GM21360 (cell line): ENCODE data around the gene LBX2.

Experiments
- ATAC-seq: cut with Tn5 transposase; IDR thresholded peaks from one replicate; pipeline ENCODE4 v1.9.1; 2021; ENCODE audit warnings: mild to moderate bottlenecking, moderate library complexity; ENCODE audit not compliant: unreplicated experiment

The LBX2 gene

GRCh38 chr2:74526649-74527230 is 27.3 kb upstream of the LBX2 start:
- no peak for ATAC-seq

- ATAC-seq: no peak
Observed at GRCh38 chr2:74525717-74526648, 26.6 kb upstream of the LBX2 start, which contains the start of gene DQX1. Gene DQX1, minus strand, starts transcription at chr2:74526231. Its CDS starts 502 bp downstream, at chr2:74525729.

- ATAC-seq: no peak
Observed at GRCh38 chr2:74524955-74525716, 25.7 kb upstream of the LBX2 start.

- no peak for ATAC-seq
Observed at GRCh38 chr2:74524005-74524404, 24.6 kb upstream of the LBX2 start.

GRCh38 chr2:74522516-74522915 is 23.1 kb upstream of the LBX2 start:
- ATAC-seq: no peak

- ATAC-seq: no peak
Observed at GRCh38 chr2:74516650-74517049, 17.2 kb upstream of the LBX2 start.

- ATAC-seq: no peak
Observed at GRCh38 chr2:74515981-74516633, 16.7 kb upstream of the LBX2 start.

- ATAC-seq: no peak
Observed at GRCh38 chr2:74515271-74515980, 16.0 kb upstream of the LBX2 start.

GRCh38 chr2:74514368-74515270 is 15.2 kb upstream of the LBX2 start, which contains the start of gene TLX2:
Gene TLX2, plus strand, starts transcription at chr2:74514450. Its CDS starts 357 bp downstream, at chr2:74514807.
- no peak for ATAC-seq

GRCh38 chr2:74513605-74514367 is 14.4 kb upstream of the LBX2 start:
- no peak for ATAC-seq

- no peak for ATAC-seq
Observed at GRCh38 chr2:74512744-74513604, 13.6 kb upstream of the LBX2 start.

- no peak for ATAC-seq
Observed at GRCh38 chr2:74511104-74511989, 11.9 kb upstream of the LBX2 start.

- ATAC-seq: no peak
Observed at GRCh38 chr2:74510272-74510671, 10.9 kb upstream of the LBX2 start.

GRCh38 chr2:74507926-74508520 is 8.6 kb upstream of the LBX2 start:
- ATAC-seq: peak; percentile 17

GRCh38 chr2:74507145-74507925 is 7.9 kb upstream of the LBX2 start, which contains the start of gene PCGF1:
Gene PCGF1, minus strand, starts transcription at chr2:74507695. Its CDS starts 27 bp downstream, at chr2:74507668.
- peak; percentile 80 for ATAC-seq
